Esophagus squamous epithelium (tissue), 4 donors: Measurements from ENCODE around the gene DZIP1.

Experiments
- POLR2A ChIP-seq, 4 donors: fragments of 450-650 bp; IDR thresholded peaks; one replicate each; pipeline ENCODE4 v1.6.1; 2017; ENCODE audit warnings: antibody characterized with exemption in 4 of 4, mild to moderate bottlenecking in 4 of 4, moderate library complexity in 3 of 4
- TF ChIP-seq, protein P1 (sequence below), 6 experiments: fragments of 450-650 bp in 4 of 6; fragments of 200-600 bp in 2 of 6; sonication (generic) in 2 of 6; IDR thresholded peaks; one replicate each; pipeline ENCODE4 v1.5.1; 2016 to 2019; ENCODE audit warnings: antibody characterized with exemption in 6 of 6, mild to moderate bottlenecking in 4 of 6, moderate library complexity in 4 of 6

- TF ChIP-seq, protein P1, sequence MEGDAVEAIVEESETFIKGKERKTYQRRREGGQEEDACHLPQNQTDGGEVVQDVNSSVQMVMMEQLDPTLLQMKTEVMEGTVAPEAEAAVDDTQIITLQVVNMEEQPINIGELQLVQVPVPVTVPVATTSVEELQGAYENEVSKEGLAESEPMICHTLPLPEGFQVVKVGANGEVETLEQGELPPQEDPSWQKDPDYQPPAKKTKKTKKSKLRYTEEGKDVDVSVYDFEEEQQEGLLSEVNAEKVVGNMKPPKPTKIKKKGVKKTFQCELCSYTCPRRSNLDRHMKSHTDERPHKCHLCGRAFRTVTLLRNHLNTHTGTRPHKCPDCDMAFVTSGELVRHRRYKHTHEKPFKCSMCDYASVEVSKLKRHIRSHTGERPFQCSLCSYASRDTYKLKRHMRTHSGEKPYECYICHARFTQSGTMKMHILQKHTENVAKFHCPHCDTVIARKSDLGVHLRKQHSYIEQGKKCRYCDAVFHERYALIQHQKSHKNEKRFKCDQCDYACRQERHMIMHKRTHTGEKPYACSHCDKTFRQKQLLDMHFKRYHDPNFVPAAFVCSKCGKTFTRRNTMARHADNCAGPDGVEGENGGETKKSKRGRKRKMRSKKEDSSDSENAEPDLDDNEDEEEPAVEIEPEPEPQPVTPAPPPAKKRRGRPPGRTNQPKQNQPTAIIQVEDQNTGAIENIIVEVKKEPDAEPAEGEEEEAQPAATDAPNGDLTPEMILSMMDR (IDR thresholded peaks at IDR 0.05): no peak
- TF ChIP-seq POLR2A (IDR thresholded peaks at IDR 0.05): no peak
These were observed 109.3 kb downstream of the DZIP1 start for GRCh38 chr13:95535243-95535642.
